Measurements from ENCODE around the gene ZNF33A. TPM values are rescaled to one million over a fixed set of nuclear protein-coding genes. Genes with fewer than 3 reads are reported as not detected.
"Not testable (repeated sequence)": the region's sequence is repeated elsewhere in the genome, so short reads cannot be mapped to it uniquely, and the experiment has no call there.

Gene ZNF33A
- total RNA-seq, 1 donor from 2014 or later: 38.2 TPM

GRCh38 chr10:38043516-38043915 lies 33.0 kb downstream of the ZNF33A start:
- DNase-seq: no peak
- no peak overlapping the region for H3K27ac Mint-ChIP-seq (ENCODE audit: unreplicated experiment)
- TF ChIP-seq CTCF (IDR thresholded peaks at IDR 0.05; ENCODE audit: partially characterized antibody, unreplicated experiment): no peak
- no peak overlapping the region for H3K4me3 Mint-ChIP-seq (ENCODE audit: unreplicated experiment)
- no peaks in the 10 kb centered on the region for H3K4me1 Mint-ChIP-seq (ENCODE audit: low read depth, unreplicated experiment)
- H3K9me3 Mint-ChIP-seq (ENCODE audit: unreplicated experiment): no peaks in the 10 kb centered on the region
- H3K36me3 Mint-ChIP-seq (ENCODE audit: unreplicated experiment): peaks cover 15% of the 10 kb centered on the region
- H3K27me3 Mint-ChIP-seq (ENCODE audit: unreplicated experiment): peaks cover 2% of the 10 kb centered on the region

GRCh38 chr10:38045129-38045528 lies 34.7 kb downstream of the ZNF33A start:
- no peaks in the 10 kb centered on the region for H3K27me3 Mint-ChIP-seq (ENCODE audit: unreplicated experiment)
- no peaks in the 10 kb centered on the region for H3K9me3 Mint-ChIP-seq (ENCODE audit: unreplicated experiment)
- TF ChIP-seq CTCF (IDR thresholded peaks at IDR 0.05; ENCODE audit: partially characterized antibody, unreplicated experiment): no peak
- no peak overlapping the region for H3K27ac Mint-ChIP-seq (ENCODE audit: unreplicated experiment)
- H3K4me1 Mint-ChIP-seq (ENCODE audit: low read depth, unreplicated experiment): no peaks in the 10 kb centered on the region
- no peak for DNase-seq
- peaks cover 21% of the 10 kb centered on the region for H3K36me3 Mint-ChIP-seq (ENCODE audit: unreplicated experiment)
- H3K4me3 Mint-ChIP-seq (ENCODE audit: unreplicated experiment): no peak overlapping the region

GRCh38 chr10:38047666-38048065 lies 37.2 kb downstream of the ZNF33A start:
- TF ChIP-seq CTCF (IDR thresholded peaks at IDR 0.05; ENCODE audit: partially characterized antibody, unreplicated experiment): no peak
- Mint-ChIP-seq H3K27ac (ENCODE audit: unreplicated experiment) (no peak overlapping the region), H3K36me3 (ENCODE audit: unreplicated experiment) (peaks cover 21% of the 10 kb centered on the region), H3K4me1 (ENCODE audit: low read depth, unreplicated experiment) (no peaks in the 10 kb centered on the region), H3K9me3 (ENCODE audit: unreplicated experiment) (no peaks in the 10 kb centered on the region), H3K4me3 (ENCODE audit: unreplicated experiment) (no peak overlapping the region), H3K27me3 (ENCODE audit: unreplicated experiment) (no peaks in the 10 kb centered on the region)
- DNase-seq: no peak

- no peak overlapping the region for H3K4me3 Mint-ChIP-seq (ENCODE audit: unreplicated experiment)
- DNase-seq: no peak
- H3K4me1 Mint-ChIP-seq (ENCODE audit: low read depth, unreplicated experiment): no peaks in the 10 kb centered on the region
- peaks cover 18% of the 10 kb centered on the region for H3K9me3 Mint-ChIP-seq (ENCODE audit: unreplicated experiment)
- peaks cover 39% of the 10 kb centered on the region for H3K36me3 Mint-ChIP-seq (ENCODE audit: unreplicated experiment)
- no peak overlapping the region for H3K27ac Mint-ChIP-seq (ENCODE audit: unreplicated experiment)
- TF ChIP-seq CTCF (IDR thresholded peaks at IDR 0.05; ENCODE audit: partially characterized antibody, unreplicated experiment): no peak
- no peaks in the 10 kb centered on the region for H3K27me3 Mint-ChIP-seq (ENCODE audit: unreplicated experiment)
Measured at GRCh38 chr10:38050212-38050611, 39.7 kb downstream of the ZNF33A start.

GRCh38 chr10:38054361-38054797 lies 43.9 kb downstream of the ZNF33A start:
- no peak for TF ChIP-seq CTCF (IDR thresholded peaks at IDR 0.05; ENCODE audit: partially characterized antibody, unreplicated experiment)
- peaks cover 18% of the 10 kb centered on the region for H3K9me3 Mint-ChIP-seq (ENCODE audit: unreplicated experiment)
- H3K36me3 Mint-ChIP-seq (ENCODE audit: unreplicated experiment): peaks cover 57% of the 10 kb centered on the region

GRCh38 chr10:38055274-38055894 lies 44.9 kb downstream of the ZNF33A start:
- H3K36me3 Mint-ChIP-seq (ENCODE audit: unreplicated experiment): peaks cover 57% of the 10 kb centered on the region
- H3K4me3 Mint-ChIP-seq (ENCODE audit: unreplicated experiment); DNase-seq; H3K4me1 Mint-ChIP-seq (ENCODE audit: low read depth, unreplicated experiment); H3K27me3 Mint-ChIP-seq (ENCODE audit: unreplicated experiment); H3K27ac Mint-ChIP-seq (ENCODE audit: unreplicated experiment): not testable (repeated sequence)
- H3K9me3 Mint-ChIP-seq (ENCODE audit: unreplicated experiment): peaks cover 18% of the 10 kb centered on the region

More at GRCh38 chr10:38054361-38054797, 43.9 kb downstream of the ZNF33A start:
- DNase-seq: no peak
- Mint-ChIP-seq H3K27me3 (ENCODE audit: unreplicated experiment) (peaks cover 2% of the 10 kb centered on the region), H3K4me1 (ENCODE audit: low read depth, unreplicated experiment) (no peaks in the 10 kb centered on the region), H3K4me3 (ENCODE audit: unreplicated experiment) (no peak overlapping the region), H3K27ac (ENCODE audit: unreplicated experiment) (no peak overlapping the region)

- DNase-seq; H3K4me1 Mint-ChIP-seq (ENCODE audit: low read depth, unreplicated experiment); H3K9me3 Mint-ChIP-seq (ENCODE audit: unreplicated experiment); H3K27ac Mint-ChIP-seq (ENCODE audit: unreplicated experiment); H3K4me3 Mint-ChIP-seq (ENCODE audit: unreplicated experiment); H3K27me3 Mint-ChIP-seq (ENCODE audit: unreplicated experiment); H3K36me3 Mint-ChIP-seq (ENCODE audit: unreplicated experiment): not testable (repeated sequence)
Measured at GRCh38 chr10:38069663-38070062, 59.2 kb downstream of the ZNF33A start.

Measured in glutamatergic neuron (in vitro differentiated cells).